GM12875 (cell line): ENCODE results near the gene ARFRP1.

Source experiments
- H3K4me3 ChIP-seq: one replicate; pipeline ENCODE4 v1.5.1; 2011; ENCODE audit warnings: low read depth, low read length, control low read depth
- TF ChIP-seq, protein P1 (sequence below): IDR thresholded peaks from 2 replicates; pipeline ENCODE4 v1.5.1; 2011; ENCODE audit warnings: low read depth, mild to moderate bottlenecking, control low read depth, inconsistent platforms, low read length, moderate library complexity, borderline replicate concordance; ENCODE audit not compliant: insufficient read depth

The ARFRP1 gene

DNA sequence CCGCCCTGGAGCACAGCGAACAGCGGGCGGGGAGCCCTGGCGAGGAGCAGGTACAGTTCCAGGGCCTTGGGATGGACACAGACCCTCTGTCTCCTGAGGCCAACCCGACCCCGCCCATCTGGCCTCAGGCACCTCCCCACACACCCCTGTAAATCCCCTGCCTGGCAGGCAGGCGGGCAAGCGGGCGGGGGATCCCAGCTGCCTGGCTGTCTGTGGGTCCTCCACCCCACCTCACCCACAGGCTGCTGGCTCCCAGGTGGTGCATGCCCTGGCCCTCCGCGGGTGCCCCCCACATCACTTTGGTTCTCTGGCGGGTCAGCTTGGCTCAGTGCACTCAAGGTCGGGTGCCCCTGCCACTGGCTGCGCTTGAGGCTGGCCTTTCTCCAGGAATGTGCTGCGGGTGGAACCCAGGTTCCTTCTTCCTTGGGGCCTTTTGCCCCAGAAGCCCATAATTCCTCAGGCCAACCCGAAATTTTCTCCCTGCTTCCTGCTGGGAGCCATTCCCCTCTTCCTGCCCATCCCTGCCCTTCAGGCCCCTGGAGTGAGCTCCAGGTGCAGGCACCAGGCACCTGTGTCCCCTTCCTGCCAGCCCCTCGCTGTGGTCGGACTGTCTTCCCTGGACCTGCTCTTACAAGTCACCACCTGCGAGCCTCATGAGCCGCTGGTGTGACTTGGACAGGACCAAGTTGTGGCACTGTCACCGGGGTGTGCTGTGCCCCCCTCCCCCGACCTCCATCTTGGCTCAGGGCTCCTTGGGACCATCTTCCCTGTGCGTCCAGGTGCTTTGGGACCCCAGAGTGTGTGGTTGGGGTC lies 16.7 kb downstream of the ARFRP1 start:
- TF ChIP-seq, protein P1, sequence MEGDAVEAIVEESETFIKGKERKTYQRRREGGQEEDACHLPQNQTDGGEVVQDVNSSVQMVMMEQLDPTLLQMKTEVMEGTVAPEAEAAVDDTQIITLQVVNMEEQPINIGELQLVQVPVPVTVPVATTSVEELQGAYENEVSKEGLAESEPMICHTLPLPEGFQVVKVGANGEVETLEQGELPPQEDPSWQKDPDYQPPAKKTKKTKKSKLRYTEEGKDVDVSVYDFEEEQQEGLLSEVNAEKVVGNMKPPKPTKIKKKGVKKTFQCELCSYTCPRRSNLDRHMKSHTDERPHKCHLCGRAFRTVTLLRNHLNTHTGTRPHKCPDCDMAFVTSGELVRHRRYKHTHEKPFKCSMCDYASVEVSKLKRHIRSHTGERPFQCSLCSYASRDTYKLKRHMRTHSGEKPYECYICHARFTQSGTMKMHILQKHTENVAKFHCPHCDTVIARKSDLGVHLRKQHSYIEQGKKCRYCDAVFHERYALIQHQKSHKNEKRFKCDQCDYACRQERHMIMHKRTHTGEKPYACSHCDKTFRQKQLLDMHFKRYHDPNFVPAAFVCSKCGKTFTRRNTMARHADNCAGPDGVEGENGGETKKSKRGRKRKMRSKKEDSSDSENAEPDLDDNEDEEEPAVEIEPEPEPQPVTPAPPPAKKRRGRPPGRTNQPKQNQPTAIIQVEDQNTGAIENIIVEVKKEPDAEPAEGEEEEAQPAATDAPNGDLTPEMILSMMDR = no peak
- no peak overlapping the region for H3K4me3 ChIP-seq

DNA sequence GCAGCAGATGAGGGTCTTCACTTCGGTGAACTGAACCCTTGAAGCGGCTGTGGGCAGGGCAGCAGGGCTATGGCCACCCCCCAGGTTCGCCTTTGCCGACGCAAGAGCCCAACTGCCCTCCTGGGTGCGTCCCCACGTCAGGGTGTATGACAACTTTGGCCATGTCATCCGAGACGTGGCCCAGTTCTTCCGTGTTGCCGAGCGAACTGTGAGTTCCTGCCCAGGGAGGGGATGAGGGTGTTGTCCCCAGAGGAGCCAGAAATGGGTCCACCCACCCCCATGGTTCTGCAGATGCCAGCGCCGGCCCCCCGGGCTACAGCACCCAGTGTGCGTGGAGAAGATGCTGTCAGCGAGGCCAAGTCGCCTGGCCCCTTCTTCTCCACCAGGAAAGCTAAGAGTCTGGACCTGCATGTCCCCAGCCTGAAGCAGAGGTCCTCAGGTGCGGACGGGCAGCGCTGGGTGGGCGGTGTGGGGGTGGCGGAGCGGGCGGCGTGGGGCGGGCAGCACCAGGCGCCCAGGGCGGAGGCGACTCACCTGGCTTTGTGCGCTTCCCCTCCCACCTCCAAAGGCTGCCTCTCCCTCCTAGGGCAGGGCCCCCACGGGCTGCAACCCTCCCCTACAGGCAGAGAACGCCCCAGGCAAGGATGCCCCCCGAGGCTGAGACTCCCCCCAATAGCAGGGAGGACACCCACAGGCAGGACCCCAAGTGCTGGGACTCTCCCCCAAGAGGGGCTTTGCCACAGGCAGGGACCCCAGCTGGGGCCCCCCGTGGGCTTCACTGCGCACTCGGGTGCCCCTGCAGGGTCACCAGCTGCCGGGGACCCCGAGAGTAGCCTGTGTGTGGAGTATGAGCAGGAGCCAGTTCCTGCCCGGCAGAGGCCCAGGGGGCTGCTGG lies 17.5 kb downstream of the ARFRP1 start:
- H3K4me3 ChIP-seq = no peak overlapping the region
- TF ChIP-seq, protein P1 = no peak

DNA sequence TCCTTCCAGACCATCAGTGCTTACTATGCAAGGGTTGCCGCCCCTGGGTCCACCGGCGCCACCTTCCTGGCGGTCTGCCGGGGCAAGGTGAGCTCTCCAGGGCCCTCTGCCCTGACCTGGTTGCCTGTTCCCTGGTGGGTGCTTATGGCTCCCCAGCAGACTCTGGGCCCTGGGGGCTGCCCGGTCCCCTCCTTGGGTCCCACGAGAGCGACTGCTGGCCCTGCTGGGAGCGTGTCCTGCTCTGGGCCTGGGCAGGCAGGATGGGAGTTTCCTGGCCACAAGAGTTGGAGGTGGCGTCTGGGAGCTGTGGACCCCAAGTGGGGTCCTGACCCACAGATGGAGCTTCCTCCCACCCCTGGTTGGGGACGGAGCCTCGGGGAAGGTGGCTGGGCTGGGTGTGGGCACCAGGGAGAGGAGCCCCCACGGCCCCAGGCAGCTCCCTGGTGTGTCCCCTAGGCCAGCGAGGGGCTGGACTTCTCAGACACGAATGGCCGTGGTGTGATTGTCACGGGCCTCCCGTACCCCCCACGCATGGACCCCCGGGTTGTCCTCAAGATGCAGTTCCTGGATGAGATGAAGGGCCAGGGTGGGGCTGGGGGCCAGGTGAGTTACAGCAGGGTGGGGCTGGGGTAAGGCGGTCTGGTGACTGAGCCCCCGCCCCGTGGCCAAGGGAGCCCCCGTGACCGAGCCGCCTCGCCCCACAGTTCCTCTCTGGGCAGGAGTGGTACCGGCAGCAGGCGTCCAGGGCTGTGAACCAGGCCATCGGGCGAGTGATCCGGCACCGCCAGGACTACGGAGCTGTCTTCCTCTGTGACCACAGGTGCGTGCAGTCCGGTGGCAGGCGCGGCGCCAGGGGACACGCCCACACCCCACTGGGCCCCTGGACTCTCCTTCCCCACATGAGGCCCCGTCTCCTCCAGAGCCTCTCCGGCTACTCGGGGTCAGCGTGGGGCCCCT lies 18.5 kb downstream of the ARFRP1 start:
- TF ChIP-seq, protein P1 = no peak
- no peak overlapping the region for H3K4me3 ChIP-seq

DNA sequence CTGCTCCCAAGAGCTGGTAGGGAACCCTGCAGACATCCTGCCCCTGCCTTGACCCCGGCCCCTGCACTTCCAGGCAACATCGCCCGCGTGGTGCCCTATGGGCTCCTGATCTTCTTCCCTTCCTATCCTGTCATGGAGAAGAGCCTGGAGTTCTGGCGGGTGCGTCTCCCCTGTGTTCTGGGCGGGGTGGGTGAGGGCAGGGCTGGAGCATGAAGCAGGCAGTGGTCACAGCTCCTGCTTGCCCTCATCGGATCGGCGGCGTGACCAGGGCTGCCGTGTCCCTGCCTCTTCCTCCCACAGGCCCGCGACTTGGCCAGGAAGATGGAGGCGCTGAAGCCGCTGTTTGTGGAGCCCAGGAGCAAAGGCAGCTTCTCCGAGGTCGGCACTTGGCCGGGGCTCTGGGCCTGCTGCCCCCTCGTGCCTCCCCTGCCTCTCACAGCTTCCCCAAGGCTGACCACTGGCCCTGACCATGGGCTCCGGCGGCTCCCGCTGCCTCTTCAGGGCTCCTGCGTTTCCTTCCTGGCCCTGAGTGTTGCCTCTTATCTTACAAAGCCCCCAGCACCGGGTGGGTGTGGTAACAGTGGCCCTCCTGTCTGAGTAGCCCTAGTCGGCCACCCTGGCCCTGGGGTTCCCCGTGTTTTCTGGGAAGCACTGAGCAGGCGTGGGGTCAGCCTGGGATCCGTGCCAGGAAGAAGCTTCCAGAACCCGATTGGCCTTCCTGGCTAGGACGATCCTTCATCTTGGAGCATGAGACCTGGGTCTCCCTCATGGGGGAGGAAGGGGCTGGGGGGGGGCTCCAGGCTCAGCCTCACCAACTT lies 19.3 kb downstream of the ARFRP1 start:
- H3K4me3 ChIP-seq = no peak overlapping the region
- TF ChIP-seq, protein P1 = no peak

DNA sequence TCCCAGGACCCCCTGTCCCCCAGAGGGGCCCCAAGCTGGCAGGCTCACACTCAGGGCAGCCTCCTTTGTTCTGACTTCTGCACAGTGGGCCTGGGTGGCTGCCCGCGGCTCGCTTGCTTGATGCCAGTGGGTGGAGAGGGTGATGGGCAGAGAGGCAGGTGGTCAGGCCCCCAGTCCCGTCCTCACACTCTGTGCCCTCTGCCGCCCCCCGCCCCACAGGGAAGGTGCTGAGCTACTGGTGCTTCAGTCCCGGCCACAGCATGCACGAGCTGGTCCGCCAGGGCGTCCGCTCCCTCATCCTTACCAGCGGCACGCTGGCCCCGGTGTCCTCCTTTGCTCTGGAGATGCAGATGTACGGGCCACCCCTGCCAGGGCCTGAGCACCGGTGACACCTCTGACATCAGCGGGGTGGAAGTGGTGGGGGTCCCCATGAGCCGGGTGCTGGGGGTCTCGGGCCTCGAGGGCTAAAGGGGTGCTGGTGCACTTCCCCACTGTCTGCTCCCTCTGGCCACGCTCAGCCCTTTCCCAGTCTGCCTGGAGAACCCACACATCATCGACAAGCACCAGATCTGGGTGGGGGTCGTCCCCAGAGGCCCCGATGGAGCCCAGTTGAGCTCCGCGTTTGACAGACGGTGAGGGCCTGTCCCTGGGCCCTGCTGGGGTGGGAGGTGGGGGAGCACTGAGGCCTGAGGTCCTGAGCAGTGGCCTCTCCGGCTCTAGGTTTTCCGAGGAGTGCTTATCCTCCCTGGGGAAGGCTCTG lies 20.2 kb downstream of the ARFRP1 start:
- TF ChIP-seq, protein P1 = no peak
- H3K4me3 ChIP-seq = no peak overlapping the region
